Measurements from ENCODE around the gene ZNF280A. TPM values are rescaled to one million over a fixed set of nuclear protein-coding genes. Genes with fewer than 3 reads are reported as not detected.
"Not testable (repeated sequence)": the region's sequence is repeated elsewhere in the genome, so short reads cannot be mapped to it uniquely, and the experiment has no call there.

ZNF280A gene
- total and polyA plus RNA-seq, 4 experiments from 2014 or later: not detected

DNA sequence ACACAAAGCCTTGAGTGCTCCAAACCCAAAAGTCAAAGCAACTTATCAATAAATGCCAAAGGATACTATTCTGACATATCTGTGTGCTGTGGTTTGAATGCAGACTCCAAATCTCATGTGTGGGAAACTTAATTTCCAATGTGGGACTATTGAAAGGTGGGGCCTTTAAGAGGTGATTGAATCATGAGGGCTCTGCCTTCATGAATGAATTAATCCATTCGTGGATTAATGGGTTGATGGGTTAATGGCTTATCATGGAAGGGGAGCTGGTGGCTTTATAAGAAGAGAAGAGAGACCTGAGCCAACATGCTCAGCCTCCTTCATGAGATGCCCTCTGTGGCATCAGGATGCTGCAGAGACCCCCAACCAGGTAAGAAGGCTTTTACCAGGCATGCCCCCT lies 16.8 kb upstream of the ZNF280A start:
- no peak overlapping the region for H3K4me3 ChIP-seq (ENCODE audit: low read length in 2 of 2)

GRCh38 chr22:22536515-22536914 lies 16.4 kb upstream of the ZNF280A start:
- ChIA-PET POLR2A (ENCODE audit: partially characterized antibody) (no interaction called here), CTCF (ENCODE audit: partially characterized antibody) (no interaction called here)

More for the DNA sequence above, 16.8 kb upstream of the ZNF280A start:
- H3K27ac Mint-ChIP-seq: no peak overlapping the region
- H3K27ac ChIP-seq (ENCODE audit: low read depth, low read length): no peak overlapping the region
- ChIA-PET CTCF (ENCODE audit: partially characterized antibody) (no interaction called here), POLR2A (ENCODE audit: partially characterized antibody) (no interaction called here)
- H3K4me1 ChIP-seq (ENCODE audit: insufficient read depth, low read length): no peaks in the 10 kb centered on the region
- no peaks in the 10 kb centered on the region for H3K27me3 ChIP-seq (ENCODE audit: insufficient read depth, low read length)
- no peaks in the 10 kb centered on the region for H3K36me3 Mint-ChIP-seq
- intact Hi-C loops (cut with micrococcal nuclease): no loop called here
- no peaks in the 10 kb centered on the region for H3K4me1 Mint-ChIP-seq
- no peaks in the 10 kb centered on the region for H3K9me3 Mint-ChIP-seq
- H3K9me3 ChIP-seq (ENCODE audit: control insufficient read depth in 1 of 2, low read length in 2 of 2): no peaks in the 10 kb centered on the region
- no peaks in the 10 kb centered on the region for H3K36me3 ChIP-seq (ENCODE audit: insufficient read depth, low read length)
- H3K4me3 Mint-ChIP-seq: no peak overlapping the region
- no peak for DNase-seq
- peaks cover 6 to 13% of the 10 kb centered on the region in 2 donors for H3K27me3 Mint-ChIP-seq

DNA sequence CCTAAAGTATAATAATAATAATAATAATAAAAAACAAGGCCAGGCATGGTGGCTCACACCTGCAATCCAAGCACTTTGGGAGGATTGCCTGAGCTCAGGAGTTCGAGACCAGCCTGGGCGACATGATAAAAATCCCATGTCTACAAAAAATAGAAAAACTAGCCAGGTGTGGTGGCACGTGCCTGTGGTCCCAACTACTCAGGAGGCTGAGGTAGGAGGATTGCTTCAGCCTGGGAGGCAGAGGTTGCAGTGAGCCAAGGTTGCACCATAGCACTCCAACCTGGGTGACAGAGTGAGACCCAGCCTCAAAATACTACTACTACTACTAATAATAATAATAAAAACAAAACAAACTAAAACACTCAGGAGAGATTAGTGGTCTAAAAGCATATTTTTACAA lies 15.6 kb upstream of the ZNF280A start:
- H3K9me3 ChIP-seq (ENCODE audit: control insufficient read depth in 1 of 2, low read length in 2 of 2): no peaks in the 10 kb centered on the region
- intact Hi-C loops (cut with micrococcal nuclease): no loop called here
- POLR2A ChIA-PET (ENCODE audit: partially characterized antibody): no interaction called here

More at GRCh38 chr22:22536515-22536914, 16.4 kb upstream of the ZNF280A start:
- Mint-ChIP-seq H3K27ac (no peak overlapping the region), H3K36me3 (no peaks in the 10 kb centered on the region), H3K27me3 (peaks cover 6 to 13% of the 10 kb centered on the region in 2 donors), H3K4me1 (no peaks in the 10 kb centered on the region), H3K4me3 (no peak overlapping the region), H3K9me3 (no peaks in the 10 kb centered on the region)
- intact Hi-C loops (cut with micrococcal nuclease): no loop called here
- Histone ChIP-seq H3K9me3 (ENCODE audit: control insufficient read depth in 1 of 2, low read length in 2 of 2) (no peaks in the 10 kb centered on the region), H3K27ac (ENCODE audit: low read depth, low read length) (no peak overlapping the region), H3K4me1 (ENCODE audit: insufficient read depth, low read length) (no peaks in the 10 kb centered on the region), H3K36me3 (ENCODE audit: insufficient read depth, low read length) (no peaks in the 10 kb centered on the region), H3K4me3 (ENCODE audit: low read length in 2 of 2) (no peak overlapping the region), H3K27me3 (ENCODE audit: insufficient read depth, low read length) (no peaks in the 10 kb centered on the region)
- DNase-seq: no peak

DNA sequence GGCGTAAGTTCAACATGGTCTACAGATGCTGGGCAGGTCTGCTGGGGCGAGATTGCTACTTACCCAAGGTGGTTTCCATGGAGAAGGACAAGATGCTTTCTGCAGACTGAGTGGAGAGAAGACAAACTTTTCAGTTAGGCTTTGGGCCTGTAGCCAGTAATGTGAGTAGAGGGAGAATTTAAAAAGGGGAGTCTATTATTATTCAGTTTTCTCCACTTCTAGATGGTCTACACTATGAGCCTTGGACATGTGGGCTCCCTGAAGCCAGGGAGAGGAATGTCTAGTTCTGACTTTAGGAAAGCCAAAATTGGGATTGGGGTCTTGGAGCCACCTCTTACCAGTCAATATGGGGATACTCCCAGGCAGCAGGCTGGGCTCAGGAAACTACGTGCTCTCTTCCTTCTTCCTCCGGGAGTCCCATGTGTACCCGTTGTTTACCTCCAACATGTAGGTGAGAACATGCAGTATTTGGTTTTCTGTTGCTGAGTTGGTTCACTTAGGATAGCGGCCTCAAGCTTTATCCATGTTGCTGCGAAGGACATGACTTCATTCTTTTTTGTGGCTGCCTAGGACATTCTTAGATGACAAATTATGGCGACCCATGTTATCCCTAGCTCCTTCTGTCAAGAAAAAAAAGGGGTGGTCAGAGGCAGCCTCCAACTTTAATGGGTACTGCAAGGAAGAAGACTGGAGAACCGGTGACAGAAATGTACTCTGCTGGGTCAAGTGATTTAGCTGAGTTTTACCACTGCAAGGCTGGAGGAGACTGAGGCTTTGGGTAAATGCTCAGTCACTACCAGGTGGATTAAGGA lies 14.7 kb upstream of the ZNF280A start:
- CTCF ChIA-PET (ENCODE audit: partially characterized antibody): no interaction called here

More for the DNA sequence above, 15.6 kb upstream of the ZNF280A start:
- Mint-ChIP-seq H3K27ac (no peak overlapping the region), H3K4me3 (no peak overlapping the region), H3K4me1 (no peaks in the 10 kb centered on the region), H3K9me3 (no peaks in the 10 kb centered on the region), H3K36me3 (no peaks in the 10 kb centered on the region), H3K27me3 (peaks cover 6 to 14% of the 10 kb centered on the region in 2 donors)
- H3K27me3 ChIP-seq (ENCODE audit: insufficient read depth, low read length): no peaks in the 10 kb centered on the region
- no peak overlapping the region for H3K27ac ChIP-seq (ENCODE audit: low read depth, low read length)
- no peaks in the 10 kb centered on the region for H3K36me3 ChIP-seq (ENCODE audit: insufficient read depth, low read length)
- no peak for DNase-seq
- H3K4me1 ChIP-seq (ENCODE audit: insufficient read depth, low read length): no peaks in the 10 kb centered on the region
- H3K4me3 ChIP-seq (ENCODE audit: low read length in 2 of 2): no peak overlapping the region
- CTCF ChIA-PET (ENCODE audit: partially characterized antibody): no interaction called here

DNA sequence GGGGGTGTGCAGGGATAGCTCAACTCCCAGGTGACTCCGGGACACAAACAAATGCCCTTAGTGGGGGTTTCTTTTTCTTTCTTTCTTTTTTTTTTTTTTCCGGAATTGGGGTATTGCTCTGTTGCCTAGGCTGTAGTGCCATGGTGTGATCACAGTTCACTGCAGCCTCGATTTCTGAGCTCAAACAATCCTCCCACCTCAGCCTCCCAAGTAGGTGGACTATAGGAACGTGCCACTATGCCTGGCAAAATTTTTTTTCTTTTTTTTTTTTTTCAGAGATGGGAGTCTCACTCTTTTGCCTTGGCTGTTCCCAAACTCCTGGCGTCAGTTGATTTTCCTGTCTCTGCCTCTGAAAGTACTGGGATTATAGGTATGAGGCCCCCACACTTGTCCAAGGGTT lies 13.8 kb upstream of the ZNF280A start:
- Mint-ChIP-seq H3K36me3 (no peaks in the 10 kb centered on the region), H3K4me1 (no peaks in the 10 kb centered on the region), H3K4me3 (no peak overlapping the region), H3K27ac (no peak overlapping the region), H3K27me3 (peaks cover 10 to 19% of the 10 kb centered on the region in 2 donors), H3K9me3 (no peaks in the 10 kb centered on the region)
- Histone ChIP-seq H3K27me3 (ENCODE audit: insufficient read depth, low read length) (no peaks in the 10 kb centered on the region), H3K27ac (ENCODE audit: low read depth, low read length) (no peak overlapping the region), H3K4me1 (ENCODE audit: insufficient read depth, low read length) (no peaks in the 10 kb centered on the region), H3K36me3 (ENCODE audit: insufficient read depth, low read length) (no peaks in the 10 kb centered on the region), H3K4me3 (ENCODE audit: low read length in 2 of 2) (no peak overlapping the region), H3K9me3 (ENCODE audit: control insufficient read depth in 1 of 2, low read length in 2 of 2) (no peaks in the 10 kb centered on the region)
- CTCF ChIA-PET (ENCODE audit: partially characterized antibody): no interaction called here
- POLR2A ChIA-PET (ENCODE audit: partially characterized antibody): no interaction called here
- DNase-seq: no peak
- intact Hi-C loops (cut with micrococcal nuclease): no loop called here

More for the DNA sequence above, 14.7 kb upstream of the ZNF280A start:
- no peak overlapping the region for H3K4me3 Mint-ChIP-seq
- H3K4me1 Mint-ChIP-seq: no peaks in the 10 kb centered on the region
- H3K27me3 Mint-ChIP-seq: peaks cover 6 to 14% of the 10 kb centered on the region in 2 donors
- Histone ChIP-seq H3K4me1 (ENCODE audit: insufficient read depth, low read length) (no peaks in the 10 kb centered on the region), H3K9me3 (ENCODE audit: control insufficient read depth in 1 of 2, low read length in 2 of 2) (no peaks in the 10 kb centered on the region), H3K36me3 (ENCODE audit: insufficient read depth, low read length) (no peaks in the 10 kb centered on the region), H3K27ac (ENCODE audit: low read depth, low read length) (no peak overlapping the region), H3K4me3 (ENCODE audit: low read length in 2 of 2) (no peak overlapping the region), H3K27me3 (ENCODE audit: insufficient read depth, low read length) (no peaks in the 10 kb centered on the region)
- POLR2A ChIA-PET (ENCODE audit: partially characterized antibody): no interaction called here
- H3K9me3 Mint-ChIP-seq: no peaks in the 10 kb centered on the region
- DNase-seq: no peak
- intact Hi-C loops (cut with micrococcal nuclease): no loop called here
- H3K36me3 Mint-ChIP-seq: no peaks in the 10 kb centered on the region
- no peak overlapping the region for H3K27ac Mint-ChIP-seq

GRCh38 chr22:22533417-22533816 lies 13.3 kb upstream of the ZNF280A start:
- intact Hi-C loops (cut with micrococcal nuclease): no loop called here
- ChIA-PET CTCF (ENCODE audit: partially characterized antibody) (no interaction called here), POLR2A (ENCODE audit: partially characterized antibody) (no interaction called here)
- Mint-ChIP-seq H3K9me3 (no peaks in the 10 kb centered on the region), H3K27me3 (peaks cover 10 to 15% of the 10 kb centered on the region in 2 donors), H3K27ac (no peak overlapping the region), H3K4me3 (no peak overlapping the region), H3K4me1 (no peaks in the 10 kb centered on the region), H3K36me3 (no peaks in the 10 kb centered on the region)
- no peak overlapping the region for H3K4me3 ChIP-seq (ENCODE audit: low read length in 2 of 2)
- no peaks in the 10 kb centered on the region for H3K36me3 ChIP-seq (ENCODE audit: insufficient read depth, low read length)
- no peak overlapping the region for H3K27ac ChIP-seq (ENCODE audit: low read depth, low read length)
- H3K9me3 ChIP-seq (ENCODE audit: control insufficient read depth in 1 of 2, low read length in 2 of 2): no peaks in the 10 kb centered on the region
- no peaks in the 10 kb centered on the region for H3K27me3 ChIP-seq (ENCODE audit: insufficient read depth, low read length)
- H3K4me1 ChIP-seq (ENCODE audit: insufficient read depth, low read length): no peaks in the 10 kb centered on the region
- no peak for DNase-seq

GRCh38 chr22:22532547-22533071 lies 12.5 kb upstream of the ZNF280A start:
- DNase-seq; H3K4me1 ChIP-seq (ENCODE audit: insufficient read depth, low read length); H3K27ac ChIP-seq (ENCODE audit: low read depth, low read length); H3K9me3 Mint-ChIP-seq; intact Hi-C loops (cut with micrococcal nuclease); H3K4me3 Mint-ChIP-seq; H3K36me3 ChIP-seq (ENCODE audit: insufficient read depth, low read length); H3K4me3 ChIP-seq (ENCODE audit: low read length in 2 of 2); POLR2A ChIA-PET (ENCODE audit: partially characterized antibody); H3K27me3 ChIP-seq (ENCODE audit: insufficient read depth, low read length); H3K36me3 Mint-ChIP-seq; H3K4me1 Mint-ChIP-seq; CTCF ChIA-PET (ENCODE audit: partially characterized antibody); H3K9me3 ChIP-seq (ENCODE audit: control insufficient read depth in 1 of 2, low read length in 2 of 2); H3K27ac Mint-ChIP-seq: not testable (repeated sequence)
- peaks cover 12 to 16% of the 10 kb centered on the region in 2 donors for H3K27me3 Mint-ChIP-seq
